Measurements from ENCODE around the gene AIMP1.

GRCh38 chr4:106286611-106287010 lies 29.7 kb upstream of the AIMP1 start:
- TF ChIP-seq ZFX (IDR thresholded peaks at IDR 0.05; ENCODE audit: borderline replicate concordance) (no peak), CTCF (IDR thresholded peaks at IDR 0.05) (no peak)

All from 22Rv1 (cell line).